Measurements from ENCODE around the gene SCYGR2. TPM values are rescaled to one million over a fixed set of nuclear protein-coding genes. Genes with fewer than 3 reads are reported as not detected.

The SCYGR2 gene
- total and polyA plus RNA-seq, 8 donors = not detected

- Histone ChIP-seq H3K27ac (no peak overlapping the region), H3K36me3 (no peaks in the 10 kb centered on the region), H3K4me1 (no peaks in the 10 kb centered on the region), H3K4me3 (no peak overlapping the region), H3K27me3 (no peaks in the 10 kb centered on the region), H3K9me3 (no peaks in the 10 kb centered on the region)
- no peak for DNase-seq
- no peak for ATAC-seq
- intact Hi-C loops (cut with DNase I) = no loop called here
- 68 to 69% methylated on average over 2 of the region's 2 CpGs for whole genome bisulfite sequencing, 2 donors
- no peak for TF ChIP-seq CTCF (IDR thresholded peaks at IDR 0.05)
- no peak for FAIRE-seq
Observed at GRCh38 chr2:227578642-227579041, 20.1 kb upstream of the SCYGR2 start.

DNA sequence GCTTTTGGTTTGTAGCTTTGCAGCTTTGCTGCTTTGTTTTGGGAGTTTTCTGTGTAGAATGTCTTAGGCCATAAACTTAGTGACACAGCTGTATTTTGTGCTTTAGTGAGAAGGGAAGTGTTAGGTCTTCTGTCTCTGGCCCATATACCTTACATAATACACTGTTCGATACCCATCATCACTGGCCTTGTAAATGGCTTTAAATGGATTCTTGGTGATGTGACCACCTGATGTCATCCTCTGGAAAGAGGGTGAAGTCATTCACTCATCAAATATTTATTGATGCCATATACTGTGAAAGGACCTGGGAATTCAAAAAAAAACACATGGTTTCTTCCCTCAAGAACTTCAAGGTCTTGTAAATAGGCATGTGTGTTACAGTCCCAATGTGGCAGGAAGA is 18.9 kb upstream of the SCYGR2 start:
- no peaks in the 10 kb centered on the region for H3K4me1 ChIP-seq
- no peaks in the 10 kb centered on the region for H3K36me3 ChIP-seq
- no peaks in the 10 kb centered on the region for H3K27me3 ChIP-seq
- ATAC-seq = no peak
- FAIRE-seq = no peak
- no peak overlapping the region for H3K4me3 ChIP-seq
- TF ChIP-seq CTCF (IDR thresholded peaks at IDR 0.05) = no peak
- 98 to 100% methylated on average over 1 of the region's 1 CpG for WGBS, 2 donors
- no peak overlapping the region for H3K27ac ChIP-seq
- DNase-seq = no peak
- intact Hi-C loops (cut with DNase I) = no loop called here
- no peaks in the 10 kb centered on the region for H3K9me3 ChIP-seq

- Histone ChIP-seq H3K9me3 (no peaks in the 10 kb centered on the region), H3K27ac (no peak overlapping the region), H3K27me3 (no peaks in the 10 kb centered on the region), H3K4me1 (no peaks in the 10 kb centered on the region), H3K4me3 (no peak overlapping the region), H3K36me3 (no peaks in the 10 kb centered on the region)
- ATAC-seq (no peak), FAIRE-seq (no peak), DNase-seq (no peak)
- no peak for TF ChIP-seq CTCF (IDR thresholded peaks at IDR 0.05)
- intact Hi-C loops (cut with DNase I) = no loop called here
Observed at GRCh38 chr2:227582369-227582768, 16.3 kb upstream of the SCYGR2 start.

GRCh38 chr2:227592694-227593387 is 5.9 kb upstream of the SCYGR2 start:
- no peak overlapping the region for H3K27ac ChIP-seq
- intact Hi-C loops (cut with DNase I) = no loop called here
- no peak for FAIRE-seq

More at GRCh38 chr2:227592694-227593387, 5.9 kb upstream of the SCYGR2 start:
- TF ChIP-seq CTCF (IDR thresholded peaks at IDR 0.05) = no peak
- H3K9me3 ChIP-seq = no peaks in the 10 kb centered on the region
- H3K4me1 ChIP-seq = no peaks in the 10 kb centered on the region
- ATAC-seq = no peak
- H3K4me3 ChIP-seq = no peak overlapping the region
- H3K27me3 ChIP-seq = peaks cover 0 to 3% (median 0%) of the 10 kb centered on the region in 4 donors
- WGBS, 2 donors = 64 to 78% methylated on average over 1 of the region's 1 CpG
- no peaks in the 10 kb centered on the region for H3K36me3 ChIP-seq
- no peak for DNase-seq
